Smooth muscle cell (in vitro differentiated cells): ENCODE data around the gene CCDC86. TPM values are rescaled to one million over a fixed set of nuclear protein-coding genes. Genes with fewer than 3 reads are reported as not detected.

ENCODE experiments used
- DNase-seq: peaks from one replicate; lab custom pipeline; 2025; ENCODE audit not compliant: unreplicated experiment; lab: John Stamatoyannopoulos, UW
- H2AFZ ChIP-seq: fragments of 200-600 bp; sonication (generic); 2 replicates; pipeline ENCODE4 v1.6.0; 2016; ENCODE audit warnings: antibody characterized with exemption, low read depth, mild to moderate bottlenecking
- H3F3A ChIP-seq: fragments of 200-600 bp; sonication (generic); 2 replicates; pipeline ENCODE4 v1.6.0; 2017; ENCODE audit warnings: antibody characterized with exemption, low read depth
- H3K27ac ChIP-seq: fragments of 200-600 bp; sonication (generic); 2 replicates; pipeline ENCODE4 v1.5.1; 2016; ENCODE audit warnings: low read depth, mild to moderate bottlenecking
- H3K27me3 ChIP-seq: fragments of 200-600 bp; sonication (generic); 2 replicates; pipeline ENCODE4 v1.6.1; 2016; ENCODE audit warnings: low read depth, mild to moderate bottlenecking
- H3K36me3 ChIP-seq: fragments of 200-600 bp; sonication (generic); 2 replicates; pipeline ENCODE4 v1.5.1; 2016; ENCODE audit warnings: low read depth
- H3K4me1 ChIP-seq: fragments of 200-600 bp; sonication (generic); 2 replicates; pipeline ENCODE4 v1.5.1; 2016; ENCODE audit warnings: low read depth
- H3K4me2 ChIP-seq: fragments of 200-600 bp; sonication (generic); 2 replicates; pipeline ENCODE4 v1.6.0; 2016; ENCODE audit warnings: mild to moderate bottlenecking
- H3K4me3 ChIP-seq: fragments of 200-600 bp; sonication (generic); 2 replicates; pipeline ENCODE4 v1.5.1; 2016; ENCODE audit warnings: mild to moderate bottlenecking
- H3K79me2 ChIP-seq: fragments of 200-600 bp; sonication (generic); 2 replicates; pipeline ENCODE4 v1.6.0; 2016; ENCODE audit warnings: low read depth, mild to moderate bottlenecking
- H3K9ac ChIP-seq: fragments of 200-600 bp; sonication (generic); 2 replicates; pipeline ENCODE4 v1.6.0; 2016; ENCODE audit warnings: low read depth
- H3K9me3 ChIP-seq: fragments of 200-600 bp; sonication (generic); replicated peaks from 2 replicates; pipeline ENCODE4 v1.5.1; 2016; ENCODE audit warnings: low read depth
- H4K20me1 ChIP-seq: fragments of 200-600 bp; sonication (generic); 2 replicates; pipeline ENCODE4 v1.6.0; 2016; ENCODE audit warnings: low read depth
- WGBS: methylation state at CpG from one replicate; pipeline ENCODE4 v1.1.7; 2016; ENCODE audit warnings: low lambda C conversion rate; 5-methylcytosine and 5-hydroxymethylcytosine counted together
- polyA plus RNA-seq: library from polyadenylated mRNA; unstranded; fragments of >200 nt; fragmentation: Nextera tagmentation; extraction: Ambion mirVana; gene quantifications from 2 replicates; pipeline ENCODE4 v1.2.1, GENCODE V29; 2016
- total RNA-seq: library from RNA; depleted of rRNA; stranded (reverse); fragments of >200 nt; gene quantifications from 2 replicates; pipeline ENCODE4 v1.2.3, GENCODE V29; 2014
- TF ChIP-seq, protein P1 (sequence below): fragments of 200-600 bp; sonication (generic); IDR thresholded peaks from 2 replicates; pipeline ENCODE4 v1.5.1; 2017; ENCODE audit warnings: borderline replicate concordance, mild to moderate bottlenecking, antibody characterized with exemption; ENCODE audit not compliant: insufficient read depth, poor library complexity, severe bottlenecking

The CCDC86 gene
- total and polyA plus RNA-seq, 2 experiments from 2014 or later = 7.5 to 24.2 TPM

DNA sequence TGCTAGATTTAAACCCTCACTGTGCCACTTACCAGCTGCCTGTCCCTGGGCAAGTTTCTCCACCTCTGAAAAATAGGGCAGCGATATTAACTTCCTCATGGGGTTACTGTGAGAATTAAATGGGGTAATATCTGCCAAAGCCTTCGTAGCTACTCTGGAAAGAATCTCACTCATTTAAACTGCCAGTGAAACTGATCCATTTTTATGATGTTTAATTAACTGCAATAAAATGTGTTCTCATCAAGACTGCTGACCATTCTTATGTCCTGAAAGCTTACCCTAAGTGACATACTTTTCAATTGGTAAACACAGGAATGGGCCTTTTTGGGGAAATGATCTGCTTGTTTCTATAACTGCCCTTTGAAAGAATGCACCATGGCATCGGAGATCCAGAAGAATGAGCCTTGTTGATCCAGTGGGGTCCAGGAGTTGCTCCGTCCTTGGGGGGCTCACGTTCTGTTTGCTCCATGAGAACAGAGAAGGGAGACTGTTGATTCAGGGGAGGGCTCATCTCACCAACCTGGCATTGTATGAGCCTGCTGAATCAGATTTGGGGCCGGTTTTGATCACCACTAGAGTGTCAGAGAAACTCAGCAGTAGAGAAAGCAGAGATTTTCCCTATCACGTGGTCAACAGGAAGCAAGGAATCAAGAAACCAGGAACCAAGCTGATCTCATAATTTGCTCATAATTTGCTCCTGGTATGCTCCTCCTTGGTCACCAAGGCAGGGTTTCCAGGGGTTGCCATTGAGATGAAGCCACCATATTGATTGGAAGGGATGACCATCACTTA, 7.0 kb upstream of the CCDC86 start:
- Histone ChIP-seq H3K4me1 (no peaks in the 10 kb centered on the region), H3K79me2 (no peaks in the 10 kb centered on the region), H4K20me1 (no peaks in the 10 kb centered on the region), H3K27ac (no peak overlapping the region), H3K9ac (no peak overlapping the region), H3K27me3 (peaks cover 26% of the 10 kb centered on the region), H3K4me2 (no peak overlapping the region), H3F3A (no peaks in the 10 kb centered on the region), H3K9me3 (no peaks in the 10 kb centered on the region), H3K36me3 (no peaks in the 10 kb centered on the region), H2AFZ (no peak overlapping the region), H3K4me3 (no peak overlapping the region)
- DNase-seq = no peak
- TF ChIP-seq, protein P1, sequence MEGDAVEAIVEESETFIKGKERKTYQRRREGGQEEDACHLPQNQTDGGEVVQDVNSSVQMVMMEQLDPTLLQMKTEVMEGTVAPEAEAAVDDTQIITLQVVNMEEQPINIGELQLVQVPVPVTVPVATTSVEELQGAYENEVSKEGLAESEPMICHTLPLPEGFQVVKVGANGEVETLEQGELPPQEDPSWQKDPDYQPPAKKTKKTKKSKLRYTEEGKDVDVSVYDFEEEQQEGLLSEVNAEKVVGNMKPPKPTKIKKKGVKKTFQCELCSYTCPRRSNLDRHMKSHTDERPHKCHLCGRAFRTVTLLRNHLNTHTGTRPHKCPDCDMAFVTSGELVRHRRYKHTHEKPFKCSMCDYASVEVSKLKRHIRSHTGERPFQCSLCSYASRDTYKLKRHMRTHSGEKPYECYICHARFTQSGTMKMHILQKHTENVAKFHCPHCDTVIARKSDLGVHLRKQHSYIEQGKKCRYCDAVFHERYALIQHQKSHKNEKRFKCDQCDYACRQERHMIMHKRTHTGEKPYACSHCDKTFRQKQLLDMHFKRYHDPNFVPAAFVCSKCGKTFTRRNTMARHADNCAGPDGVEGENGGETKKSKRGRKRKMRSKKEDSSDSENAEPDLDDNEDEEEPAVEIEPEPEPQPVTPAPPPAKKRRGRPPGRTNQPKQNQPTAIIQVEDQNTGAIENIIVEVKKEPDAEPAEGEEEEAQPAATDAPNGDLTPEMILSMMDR = no peak
- 54% methylated on average over 7 of the region's 7 CpGs for WGBS

DNA sequence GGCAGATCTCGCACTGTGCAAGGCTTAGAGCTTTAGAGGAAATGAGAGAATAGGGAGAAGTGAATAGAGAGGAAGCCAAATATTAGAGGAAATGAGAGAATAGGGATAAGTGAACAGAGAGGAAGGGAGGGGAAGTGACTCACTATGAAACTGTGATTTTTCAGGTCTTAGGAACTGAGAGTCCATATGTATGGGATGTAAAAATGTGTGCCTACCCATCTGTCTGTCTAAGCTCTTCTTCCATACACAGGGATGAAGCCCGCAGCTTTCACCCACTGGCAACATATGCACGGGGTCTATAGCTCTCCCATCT, 6.4 kb upstream of the CCDC86 start:
- Histone ChIP-seq H3K4me2 (no peak overlapping the region), H3K9ac (no peak overlapping the region), H3F3A (no peaks in the 10 kb centered on the region), H3K36me3 (no peaks in the 10 kb centered on the region), H3K9me3 (no peaks in the 10 kb centered on the region), H3K4me3 (no peak overlapping the region), H3K4me1 (no peaks in the 10 kb centered on the region), H3K79me2 (no peaks in the 10 kb centered on the region), H2AFZ (no peak overlapping the region), H3K27me3 (peaks cover 26% of the 10 kb centered on the region), H4K20me1 (no peaks in the 10 kb centered on the region), H3K27ac (no peak overlapping the region)
- 87% methylated on average over 3 of the region's 3 CpGs for WGBS
- DNase-seq = no peak
- TF ChIP-seq, protein P1 = no peak

DNA sequence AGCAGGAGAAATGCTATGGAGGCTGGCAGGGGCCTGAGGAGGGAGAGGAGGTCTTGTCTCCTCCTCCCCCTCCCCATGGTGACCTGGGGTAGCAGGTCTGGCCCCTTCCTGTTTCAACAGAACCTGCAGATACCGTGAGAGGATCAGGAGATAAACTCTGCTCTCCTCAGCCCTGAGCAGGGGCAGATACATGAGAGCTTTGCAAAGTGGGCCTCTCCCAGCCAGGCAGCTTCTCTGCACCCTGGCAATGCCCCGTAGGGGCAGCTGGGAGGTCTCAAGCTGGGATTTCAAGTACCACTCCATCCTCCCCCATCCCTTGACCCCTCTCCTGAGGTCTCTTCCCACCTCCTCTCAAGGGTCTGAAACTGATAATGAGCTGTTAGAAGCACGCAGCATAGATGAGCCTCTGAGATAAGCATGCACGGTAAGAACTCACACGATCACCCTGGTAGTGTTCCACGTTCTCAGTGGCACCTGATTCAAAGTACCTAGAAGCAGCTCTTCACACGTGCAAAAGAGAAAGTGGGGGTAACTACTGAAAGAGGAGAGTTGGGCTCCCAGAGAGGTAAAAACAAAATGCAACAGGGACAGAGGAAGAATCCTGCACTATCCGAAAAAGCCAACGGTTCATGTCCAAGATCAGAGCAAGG, 4.9 kb upstream of the CCDC86 start:
- no peak overlapping the region for H3K27ac ChIP-seq
- H3K79me2 ChIP-seq = no peaks in the 10 kb centered on the region
- H4K20me1 ChIP-seq = no peaks in the 10 kb centered on the region
- no peak overlapping the region for H2AFZ ChIP-seq
- no peak for DNase-seq
- no peaks in the 10 kb centered on the region for H3K4me1 ChIP-seq
- H3K4me2 ChIP-seq = no peak overlapping the region
- H3F3A ChIP-seq = no peaks in the 10 kb centered on the region
- no peaks in the 10 kb centered on the region for H3K36me3 ChIP-seq
- H3K27me3 ChIP-seq = peaks cover 26% of the 10 kb centered on the region
- H3K9me3 ChIP-seq = no peaks in the 10 kb centered on the region
- no peak overlapping the region for H3K4me3 ChIP-seq
- no peak overlapping the region for H3K9ac ChIP-seq
- 75% methylated on average over 9 of the region's 9 CpGs for WGBS
- TF ChIP-seq, protein P1 = no peak
